H9 (cell line): ENCODE results near the gene ARID1B. TPM values are rescaled to one million over a fixed set of nuclear protein-coding genes. Genes with fewer than 3 reads are reported as not detected.
A peak's percentile ranks its signal among the peaks of the same experiment; 100 is the strongest.

Experiments
- DNase-seq: peaks from one replicate; pipeline ENCODE4 v3.0.0-alpha.2; 2017
- H2AFZ ChIP-seq: one replicate; pipeline ENCODE4 v1.6.1; 2013; ENCODE audit warnings: mild to moderate bottlenecking, low read length, control low read depth, moderate library complexity
- H2AK5ac ChIP-seq: 2 replicates; pipeline ENCODE4 v1.6.1; 2013; ENCODE audit warnings: low read length, control low read depth, mixed read lengths; ENCODE audit not compliant: insufficient read length
- H2BK120ac ChIP-seq: one replicate; pipeline ENCODE4 v1.6.1; 2013; ENCODE audit warnings: low read depth, mild to moderate bottlenecking, low read length, control low read depth, inconsistent platforms; ENCODE audit not compliant: poor library complexity, severe bottlenecking
- H2BK12ac ChIP-seq: 2 replicates; pipeline ENCODE4 v1.6.1; 2013; ENCODE audit warnings: low read length, control low read depth, mixed read lengths, low read depth; ENCODE audit not compliant: insufficient read length
- H2BK15ac ChIP-seq: 2 replicates; pipeline ENCODE4 v1.6.1; 2013; ENCODE audit warnings: low read depth, low read length, control low read depth
- H2BK20ac ChIP-seq: one replicate; pipeline ENCODE4 v1.6.1; 2013; ENCODE audit warnings: low read depth, mild to moderate bottlenecking, low read length, control low read depth, inconsistent platforms; ENCODE audit not compliant: poor library complexity, severe bottlenecking
- H2BK5ac ChIP-seq: 2 replicates; pipeline ENCODE4 v1.6.1; 2013; ENCODE audit warnings: low read length, control low read depth, mixed read lengths; ENCODE audit not compliant: insufficient read length
- H3K14ac ChIP-seq: 2 replicates; pipeline ENCODE4 v1.6.1; 2013; ENCODE audit warnings: low read length, control low read depth; ENCODE audit not compliant: insufficient read depth
- H3K18ac ChIP-seq: 2 replicates; pipeline ENCODE4 v1.6.1; 2013; ENCODE audit warnings: low read depth, mild to moderate bottlenecking, mixed read lengths, low read length, control low read depth; ENCODE audit not compliant: insufficient read length
- H3K23ac ChIP-seq: 2 replicates; pipeline ENCODE4 v1.6.1; 2013; ENCODE audit warnings: low read length, control low read depth, mixed read lengths, low read depth; ENCODE audit not compliant: insufficient read length
- H3K23me2 ChIP-seq: 2 replicates; pipeline ENCODE4 v1.6.1; 2013; ENCODE audit warnings: low read depth, mild to moderate bottlenecking, mixed read lengths, low read length, control low read depth; ENCODE audit not compliant: insufficient read length, poor library complexity, severe bottlenecking
- H3K27ac ChIP-seq: 2 replicates; pipeline ENCODE4 v1.5.1; 2013; ENCODE audit warnings: low read length, control low read depth, mixed read lengths, low read depth; ENCODE audit not compliant: insufficient read length
- H3K27me3 ChIP-seq: 2 replicates; pipeline ENCODE4 v1.6.1; 2013; ENCODE audit warnings: low read length, control low read depth, inconsistent platforms; ENCODE audit not compliant: insufficient read depth
- H3K4ac ChIP-seq: 2 replicates; pipeline ENCODE4 v1.6.1; 2013; ENCODE audit warnings: low read depth, mild to moderate bottlenecking, control low read depth, inconsistent platforms, low read length, moderate library complexity
- H3K4me1 ChIP-seq: 2 replicates; pipeline ENCODE4 v1.6.1; 2013; ENCODE audit warnings: low read length, control low read depth, inconsistent platforms; ENCODE audit not compliant: insufficient read depth
- H3K4me2 ChIP-seq: 2 replicates; pipeline ENCODE4 v1.6.1; 2013; ENCODE audit warnings: low read length, control low read depth, mixed read lengths; ENCODE audit not compliant: insufficient read length, insufficient read depth
- H3K56ac ChIP-seq: 2 replicates; pipeline ENCODE4 v1.6.1; 2013; ENCODE audit warnings: low read depth, mild to moderate bottlenecking, mixed read lengths, low read length, control low read depth; ENCODE audit not compliant: insufficient read length
- H3K79me1 ChIP-seq: 2 replicates; pipeline ENCODE4 v1.6.1; 2013; ENCODE audit warnings: low read depth, mild to moderate bottlenecking, moderate library complexity, low read length, control low read depth, inconsistent platforms; ENCODE audit not compliant: insufficient read depth, poor library complexity, severe bottlenecking
- H3K79me2 ChIP-seq: 2 replicates; pipeline ENCODE4 v1.6.1; 2013; ENCODE audit warnings: low read length, control low read depth, inconsistent platforms; ENCODE audit not compliant: insufficient read depth
- H3K9ac ChIP-seq: 2 replicates; pipeline ENCODE4 v1.6.1; 2013; ENCODE audit warnings: low read length, control low read depth, mixed read lengths; ENCODE audit not compliant: insufficient read length; ENCODE audit errors: extremely low read depth
- H3K9me3 ChIP-seq: one replicate; pipeline ENCODE4 v1.6.1; 2013; ENCODE audit warnings: low read depth, low read length, inconsistent platforms; ENCODE audit not compliant: control insufficient read depth
- H3T11ph ChIP-seq: one replicate; pipeline ENCODE4 v1.6.1; 2013; ENCODE audit warnings: mild to moderate bottlenecking, low read length, control low read depth, inconsistent platforms
- H4K20me1 ChIP-seq: one replicate; pipeline ENCODE4 v1.6.1; 2013; ENCODE audit not compliant: control insufficient read depth, insufficient read length, insufficient read depth
- H4K5ac ChIP-seq: 2 replicates; pipeline ENCODE4 v1.6.1; 2013; ENCODE audit warnings: low read depth, mild to moderate bottlenecking, mixed read lengths, low read length, control low read depth; ENCODE audit not compliant: insufficient read length
- H4K8ac ChIP-seq: replicated peaks from 2 replicates; pipeline ENCODE4 v1.6.1; 2013; ENCODE audit warnings: low read length, control low read depth, mixed read lengths, low read depth; ENCODE audit not compliant: insufficient read length
- H4K91ac ChIP-seq: 2 replicates; pipeline ENCODE4 v1.6.1; 2013; ENCODE audit warnings: low read depth, mild to moderate bottlenecking, moderate library complexity, mixed read lengths, low read length, control low read depth; ENCODE audit not compliant: insufficient read length
- H3K27ac Mint-ChIP-seq, 3 experiments: 2 replicates in 2 of 3; 3 replicates in 1 of 3; pipeline ENCODE4 v1.8.0; 2020 to 2021; ENCODE audit warnings: mixed read lengths in 3 of 3, mild to moderate bottlenecking in 1 of 3, moderate library complexity in 1 of 3
- H3K27me3 Mint-ChIP-seq: 2 replicates; pipeline ENCODE4 v1.8.0; 2021; ENCODE audit warnings: low read depth, mild to moderate bottlenecking, moderate library complexity, mixed read lengths
- H3K36me3 Mint-ChIP-seq, 3 experiments: 2 replicates in 2 of 3; 3 replicates in 1 of 3; pipeline ENCODE4 v1.8.0; 2020 to 2021; ENCODE audit warnings: low read depth in 3 of 3, mixed read lengths in 3 of 3; ENCODE audit not compliant: insufficient read depth in 1 of 3
- H3K4me1 Mint-ChIP-seq, 2 experiments: 2 replicates each; pipeline ENCODE4 v1.8.0; 2020; ENCODE audit warnings: mixed read lengths in 2 of 2
- H3K4me3 Mint-ChIP-seq, 2 experiments: 2 replicates in 1 of 2; 3 replicates in 1 of 2; pipeline ENCODE4 v1.8.0; 2020 to 2021; ENCODE audit warnings: mild to moderate bottlenecking in 2 of 2, mixed read lengths in 2 of 2, moderate library complexity in 1 of 2
- H3K9me3 Mint-ChIP-seq, 2 experiments: 2 replicates in 1 of 2; 3 replicates in 1 of 2; pipeline ENCODE4 v1.8.0; 2020; ENCODE audit warnings: mild to moderate bottlenecking in 2 of 2, mixed read lengths in 2 of 2, moderate library complexity in 1 of 2
- WGBS: extraction: QIAGEN DNeasy Blood & Tissue Kit; methylation state at CpG from one replicate; pipeline ENCODE4 v1.1.7; 2013; ENCODE audit warnings: missing lambda C conversion rate, low lambda C conversion rate, mixed read lengths; ENCODE audit not compliant: insufficient read length; ENCODE audit errors: extremely low coverage; 5-methylcytosine and 5-hydroxymethylcytosine counted together
- total RNA-seq: library from RNA; stranded (reverse); gene quantifications from 2 replicates; pipeline ENCODE4 v1.2.1, GENCODE V29; 2021
- TF ChIP-seq, protein P1 (sequence below): fragments of 200-600 bp; sonication (generic); conservative IDR thresholded peaks from 3 replicates; pipeline ENCODE4 v1.8.0; 2021; ENCODE audit warnings: antibody characterized with exemption, mild to moderate bottlenecking

The ARID1B gene
- total RNA-seq, 1 experiment from 2014 or later: 88.2 TPM

GRCh38 chr6:156917213-156917612 is 140.0 kb downstream of the ARID1B start:
- Histone ChIP-seq H4K5ac (no peak overlapping the region), H3K4ac (no peak overlapping the region), H3K9me3 (no peaks in the 10 kb centered on the region), H3K23me2 (no peaks in the 10 kb centered on the region), H3K9ac (no peak overlapping the region), H4K8ac (no peak overlapping the region), H2BK12ac (no peak overlapping the region), H2AK5ac (no peak overlapping the region), H2BK5ac (no peak overlapping the region), H2AFZ (no peak overlapping the region), H3K79me1 (peaks cover 10% of the 10 kb centered on the region), H4K20me1 (no peaks in the 10 kb centered on the region), H3K27ac (no peak overlapping the region), H3K79me2 (peaks cover 5% of the 10 kb centered on the region; the same call in 1 of the 2 replicates), H3K4me1 (peaks cover 8% of the 10 kb centered on the region; the same call in 1 of the 2 replicates), H3K14ac (no peak overlapping the region), H4K91ac (no peak overlapping the region), H2BK15ac (no peak overlapping the region), H3T11ph (no peak overlapping the region), H2BK120ac (no peak overlapping the region), H3K18ac (no peak overlapping the region), H2BK20ac (no peak overlapping the region), H3K23ac (no peak overlapping the region), H3K27me3 (no peaks in the 10 kb centered on the region), H3K56ac (no peak overlapping the region), H3K4me2 (no peak overlapping the region)
- H3K27me3 Mint-ChIP-seq: no peaks in the 10 kb centered on the region
- no peaks in the 10 kb centered on the region for H3K9me3 Mint-ChIP-seq
- H3K36me3 Mint-ChIP-seq: peaks cover 0 to 8% (median 2%) of the 10 kb centered on the region in 3 experiments; a peak in 4 of 7 replicates
- H3K4me1 Mint-ChIP-seq: peaks cover 52 to 59% of the 10 kb centered on the region in 2 experiments
- TF ChIP-seq, protein P1, sequence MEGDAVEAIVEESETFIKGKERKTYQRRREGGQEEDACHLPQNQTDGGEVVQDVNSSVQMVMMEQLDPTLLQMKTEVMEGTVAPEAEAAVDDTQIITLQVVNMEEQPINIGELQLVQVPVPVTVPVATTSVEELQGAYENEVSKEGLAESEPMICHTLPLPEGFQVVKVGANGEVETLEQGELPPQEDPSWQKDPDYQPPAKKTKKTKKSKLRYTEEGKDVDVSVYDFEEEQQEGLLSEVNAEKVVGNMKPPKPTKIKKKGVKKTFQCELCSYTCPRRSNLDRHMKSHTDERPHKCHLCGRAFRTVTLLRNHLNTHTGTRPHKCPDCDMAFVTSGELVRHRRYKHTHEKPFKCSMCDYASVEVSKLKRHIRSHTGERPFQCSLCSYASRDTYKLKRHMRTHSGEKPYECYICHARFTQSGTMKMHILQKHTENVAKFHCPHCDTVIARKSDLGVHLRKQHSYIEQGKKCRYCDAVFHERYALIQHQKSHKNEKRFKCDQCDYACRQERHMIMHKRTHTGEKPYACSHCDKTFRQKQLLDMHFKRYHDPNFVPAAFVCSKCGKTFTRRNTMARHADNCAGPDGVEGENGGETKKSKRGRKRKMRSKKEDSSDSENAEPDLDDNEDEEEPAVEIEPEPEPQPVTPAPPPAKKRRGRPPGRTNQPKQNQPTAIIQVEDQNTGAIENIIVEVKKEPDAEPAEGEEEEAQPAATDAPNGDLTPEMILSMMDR: no peak
- H3K27ac Mint-ChIP-seq: peak overlapping the region in 2 of 3 experiments; percentile 13 to 56; a peak in 4 of 7 replicates
- no peak for DNase-seq
- no CpG with 5 or more reads among the region's 5 CpGs for WGBS
- H3K4me3 Mint-ChIP-seq: no peak overlapping the region
